ENCODE data around the gene ROCK1.
"Not testable (repeated sequence)": the region's sequence is repeated elsewhere in the genome, so short reads cannot be mapped to it uniquely, and the experiment has no call there.

DNA sequence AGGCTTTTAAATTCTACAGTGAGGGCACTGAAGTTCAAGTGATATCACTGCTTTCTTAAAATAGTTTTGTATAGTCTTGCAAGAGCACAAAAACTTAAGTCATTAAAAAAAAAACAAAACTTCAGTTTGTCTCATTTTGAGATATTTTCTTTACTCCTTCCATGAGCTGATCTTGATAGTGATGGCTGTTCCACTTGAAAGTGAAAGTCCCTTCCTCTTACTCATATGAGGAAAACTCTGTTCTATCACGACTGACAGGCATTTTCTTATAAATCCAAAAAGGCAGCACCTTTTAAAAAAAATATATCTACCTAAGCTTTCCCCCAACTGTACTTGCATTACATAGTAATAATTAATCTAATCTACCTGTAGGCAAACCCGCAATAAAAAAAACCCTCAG lies 160.8 kb downstream of the ROCK1 start:
- TF ChIP-seq, protein P1, sequence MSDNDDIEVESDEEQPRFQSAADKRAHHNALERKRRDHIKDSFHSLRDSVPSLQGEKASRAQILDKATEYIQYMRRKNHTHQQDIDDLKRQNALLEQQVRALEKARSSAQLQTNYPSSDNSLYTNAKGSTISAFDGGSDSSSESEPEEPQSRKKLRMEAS (IDR thresholded peaks at IDR 0.05; ENCODE audit: insufficient read depth, insufficient read length) = not testable (repeated sequence)
- TF ChIP-seq, protein P2, sequence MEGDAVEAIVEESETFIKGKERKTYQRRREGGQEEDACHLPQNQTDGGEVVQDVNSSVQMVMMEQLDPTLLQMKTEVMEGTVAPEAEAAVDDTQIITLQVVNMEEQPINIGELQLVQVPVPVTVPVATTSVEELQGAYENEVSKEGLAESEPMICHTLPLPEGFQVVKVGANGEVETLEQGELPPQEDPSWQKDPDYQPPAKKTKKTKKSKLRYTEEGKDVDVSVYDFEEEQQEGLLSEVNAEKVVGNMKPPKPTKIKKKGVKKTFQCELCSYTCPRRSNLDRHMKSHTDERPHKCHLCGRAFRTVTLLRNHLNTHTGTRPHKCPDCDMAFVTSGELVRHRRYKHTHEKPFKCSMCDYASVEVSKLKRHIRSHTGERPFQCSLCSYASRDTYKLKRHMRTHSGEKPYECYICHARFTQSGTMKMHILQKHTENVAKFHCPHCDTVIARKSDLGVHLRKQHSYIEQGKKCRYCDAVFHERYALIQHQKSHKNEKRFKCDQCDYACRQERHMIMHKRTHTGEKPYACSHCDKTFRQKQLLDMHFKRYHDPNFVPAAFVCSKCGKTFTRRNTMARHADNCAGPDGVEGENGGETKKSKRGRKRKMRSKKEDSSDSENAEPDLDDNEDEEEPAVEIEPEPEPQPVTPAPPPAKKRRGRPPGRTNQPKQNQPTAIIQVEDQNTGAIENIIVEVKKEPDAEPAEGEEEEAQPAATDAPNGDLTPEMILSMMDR (IDR thresholded peaks at IDR 0.05; ENCODE audit: extremely low read depth in 1 of 2, insufficient read depth in 1 of 2, low read depth in 1 of 2, low read length in 2 of 2) = not testable (repeated sequence)
- TF ChIP-seq EZH2 (IDR thresholded peaks at IDR 0.05; ENCODE audit: borderline replicate concordance, low read depth, low read length, severe bottlenecking); POLR2A (IDR thresholded peaks at IDR 0.05; ENCODE audit: low read depth, low read length); POLR2AphosphoS5 (IDR thresholded peaks at IDR 0.05; ENCODE audit: insufficient read depth, low read depth, low read length); JUN (IDR thresholded peaks at IDR 0.05; ENCODE audit: borderline replicate concordance, insufficient read depth, insufficient read length, low read depth); MYC (IDR thresholded peaks at IDR 0.05; ENCODE audit: low read depth, low read length); FOS (IDR thresholded peaks at IDR 0.05; ENCODE audit: borderline replicate concordance, insufficient read depth, low read length); GATA2 (IDR thresholded peaks at IDR 0.05; ENCODE audit: insufficient read depth, insufficient read length, low read depth, low read length): not testable (repeated sequence)
